Measurements from ENCODE around the gene FHOD3. TPM values are rescaled to one million over a fixed set of nuclear protein-coding genes. Genes with fewer than 3 reads are reported as not detected.

The FHOD3 gene
- total RNA-seq, 1 experiment from 2014 or later, result 10.6 TPM

- ChIA-PET CTCF (no interaction called here), POLR2A (ENCODE audit: unreplicated experiment) (no interaction called here)
- H3K4me3 ChIP-seq, result no peak overlapping the region
- no peak overlapping the region for H3K27ac ChIP-seq
- H3K9me2 ChIP-seq (ENCODE audit: insufficient read depth), result no peaks in the 10 kb centered on the region
- no peaks in the 10 kb centered on the region for H3K36me3 ChIP-seq (ENCODE audit: low read depth)
- H3K4me1 ChIP-seq (replicated peaks; ENCODE audit: insufficient read depth), result peaks cover 5% of the 10 kb centered on the region; the same call in 1 of the 2 replicates
- no peak overlapping the region for H2AFZ ChIP-seq
- BruUV-seq (replicated peaks), result no TSS peak
- no peaks in the 10 kb centered on the region for H3K27me3 ChIP-seq (ENCODE audit: insufficient read depth, low read depth)
- intact Hi-C loops (cut with micrococcal nuclease; ENCODE audit: unreplicated experiment), result no loop called here
- no peaks in the 10 kb centered on the region for H3K79me2 ChIP-seq (ENCODE audit: low read depth)
- no peaks in the 10 kb centered on the region for H3K9me3 ChIP-seq (ENCODE audit: insufficient read depth, low read depth)
- H3F3A ChIP-seq (ENCODE audit: insufficient read depth, low read depth), result no peaks in the 10 kb centered on the region
- DNase-seq, result no peak
- no peak overlapping the region for H3K4me2 ChIP-seq
- H4K20me1 ChIP-seq (ENCODE audit: insufficient read depth), result no peaks in the 10 kb centered on the region
- TF ChIP-seq CTCF (conservative IDR thresholded peaks at IDR 0.05) (no peak), EZH2 (IDR thresholded peaks at IDR 0.05; ENCODE audit: low read depth) (no peak)
These were observed 92.5 kb downstream of the FHOD3 start for GRCh38 chr18:36389811-36390581.

GRCh38 chr18:36391426-36392145 is 94.1 kb downstream of the FHOD3 start:
- CTCF ChIA-PET, result no interaction called here
- H3K9me3 ChIP-seq (ENCODE audit: insufficient read depth, low read depth), result no peaks in the 10 kb centered on the region
- BruUV-seq (replicated peaks), result no TSS peak

More at GRCh38 chr18:36391426-36392145, 94.1 kb downstream of the FHOD3 start:
- H3F3A ChIP-seq (ENCODE audit: insufficient read depth, low read depth), result no peaks in the 10 kb centered on the region
- intact Hi-C loops (cut with micrococcal nuclease; ENCODE audit: unreplicated experiment), result no loop called here
- POLR2A ChIA-PET (ENCODE audit: unreplicated experiment), result no interaction called here
- H3K4me1 ChIP-seq (replicated peaks; ENCODE audit: insufficient read depth), result peaks cover 5% of the 10 kb centered on the region; the same call in 1 of the 2 replicates
- no peaks in the 10 kb centered on the region for H4K20me1 ChIP-seq (ENCODE audit: insufficient read depth)
- H3K4me3 ChIP-seq, result no peak overlapping the region
- TF ChIP-seq EZH2 (IDR thresholded peaks at IDR 0.05; ENCODE audit: low read depth), result no peak
- no peak for TF ChIP-seq CTCF (conservative IDR thresholded peaks at IDR 0.05)
- no peaks in the 10 kb centered on the region for H3K9me2 ChIP-seq (ENCODE audit: insufficient read depth)
- H3K27me3 ChIP-seq (ENCODE audit: insufficient read depth, low read depth), result no peaks in the 10 kb centered on the region
- no peak for DNase-seq
- no peak overlapping the region for H3K27ac ChIP-seq
- H2AFZ ChIP-seq, result no peak overlapping the region
- H3K4me2 ChIP-seq, result no peak overlapping the region
- no peaks in the 10 kb centered on the region for H3K36me3 ChIP-seq (ENCODE audit: low read depth)
- no peaks in the 10 kb centered on the region for H3K79me2 ChIP-seq (ENCODE audit: low read depth)

All from PC-9 (cell line).